C1 segment of cervical spinal cord (tissue), 14 donors: ENCODE data around the gene SOS2.
"Not testable (repeated sequence)": the region's sequence is repeated elsewhere in the genome, so short reads cannot be mapped to it uniquely, and the experiment has no call there.

ENCODE experiments used
- DNase-seq, 14 donors: peaks; one replicate each; lab custom pipeline; 2025; lab: John Stamatoyannopoulos, UW

The SOS2 gene

GRCh38 chr14:50228313-50228712 lies 3.1 kb downstream of the SOS2 start:
- no peak for DNase-seq

- peak in 1 of 14 donors; percentile 2 for DNase-seq
These were observed 5.4 kb downstream of the SOS2 start for GRCh38 chr14:50225974-50226297.

- DNase-seq = no peak
These were observed 6.1 kb downstream of the SOS2 start for GRCh38 chr14:50225067-50225973.

GRCh38 chr14:50222055-50222613 lies 9.2 kb downstream of the SOS2 start:
- no peak for DNase-seq

GRCh38 chr14:50218501-50218900 lies 12.9 kb downstream of the SOS2 start:
- no peak for DNase-seq

GRCh38 chr14:50215416-50215815 lies 16.0 kb downstream of the SOS2 start:
- DNase-seq = no peak

GRCh38 chr14:50213795-50214194 lies 17.6 kb downstream of the SOS2 start:
- no peak for DNase-seq

GRCh38 chr14:50212726-50213125 lies 18.7 kb downstream of the SOS2 start:
- DNase-seq = no peak

GRCh38 chr14:50210074-50210473 lies 21.3 kb downstream of the SOS2 start:
- DNase-seq = no peak

GRCh38 chr14:50198499-50198898 lies 32.9 kb downstream of the SOS2 start:
- no peak for DNase-seq

- no peak for DNase-seq
These were observed 39.9 kb downstream of the SOS2 start for GRCh38 chr14:50191499-50191898.

- DNase-seq = no peak
These were observed 45.3 kb downstream of the SOS2 start for GRCh38 chr14:50186107-50186506.

GRCh38 chr14:50173891-50174290 lies 57.5 kb downstream of the SOS2 start:
- DNase-seq = no peak

- no peak for DNase-seq
These were observed 59.5 kb downstream of the SOS2 start for GRCh38 chr14:50171895-50172294.

- not testable (repeated sequence) for DNase-seq
These were observed 64.0 kb downstream of the SOS2 start for GRCh38 chr14:50167381-50167780.

GRCh38 chr14:50156111-50156510 lies 75.3 kb downstream of the SOS2 start:
- DNase-seq = no peak

GRCh38 chr14:50148799-50149198 lies 82.6 kb downstream of the SOS2 start:
- DNase-seq = no peak

- DNase-seq = no peak
These were observed 92.2 kb downstream of the SOS2 start for GRCh38 chr14:50139192-50139591.

GRCh38 chr14:50127802-50128201 lies 103.6 kb downstream of the SOS2 start:
- DNase-seq = no peak

GRCh38 chr14:50123062-50123461 lies 108.3 kb downstream of the SOS2 start:
- DNase-seq = no peak

GRCh38 chr14:50122291-50122690 lies 109.1 kb downstream of the SOS2 start:
- DNase-seq = no peak

GRCh38 chr14:50121486-50121885 lies 109.9 kb downstream of the SOS2 start:
- DNase-seq = no peak

GRCh38 chr14:50117456-50117855 lies 113.9 kb downstream of the SOS2 start:
- DNase-seq = no peak
